ENCODE measurements around the gene GGNBP2. TPM values are rescaled to one million over a fixed set of nuclear protein-coding genes. Genes with fewer than 3 reads are reported as not detected.

Gene GGNBP2
- total RNA-seq, 2 donors from 2014 or later = 67.6 to 81.0 TPM

GRCh38 chr17:36510636-36511035 lies 34.1 kb upstream of the GGNBP2 start:
- Histone ChIP-seq H3K4me3 (no peak overlapping the region), H3K36me3 (no peaks in the 10 kb centered on the region), H3K27me3 (no peaks in the 10 kb centered on the region), H3K27ac (no peak overlapping the region), H3K4me1 (no peaks in the 10 kb centered on the region), H3K9ac (ENCODE audit: low read depth in 2 of 2, low read length in 2 of 2) (no peak overlapping the region), H3K9me3 (no peaks in the 10 kb centered on the region)
- TF ChIP-seq CTCF (IDR thresholded peaks at IDR 0.05) = no peak
- no peak for DNase-seq
- intact Hi-C loops (cut with DNase I) = no loop called here

GRCh38 chr17:36511216-36511615 lies 33.5 kb upstream of the GGNBP2 start:
- Histone ChIP-seq H3K27ac (no peak overlapping the region), H3K36me3 (no peaks in the 10 kb centered on the region), H3K27me3 (no peaks in the 10 kb centered on the region), H3K4me1 (no peaks in the 10 kb centered on the region), H3K4me3 (no peak overlapping the region), H3K9me3 (no peaks in the 10 kb centered on the region), H3K9ac (ENCODE audit: low read depth in 2 of 2, low read length in 2 of 2) (no peak overlapping the region)
- DNase-seq = no peak
- intact Hi-C loops (cut with DNase I) = no loop called here
- no peak for TF ChIP-seq CTCF (IDR thresholded peaks at IDR 0.05)

GRCh38 chr17:36512641-36513040 lies 32.1 kb upstream of the GGNBP2 start:
- intact Hi-C loops (cut with DNase I) = no loop called here
- no peak overlapping the region for H3K27ac ChIP-seq
- no peak for TF ChIP-seq CTCF (IDR thresholded peaks at IDR 0.05)
- H3K36me3 ChIP-seq = no peaks in the 10 kb centered on the region
- no peaks in the 10 kb centered on the region for H3K9me3 ChIP-seq
- no peak overlapping the region for H3K9ac ChIP-seq (ENCODE audit: low read depth in 2 of 2, low read length in 2 of 2)
- no peak overlapping the region for H3K4me3 ChIP-seq
- no peaks in the 10 kb centered on the region for H3K27me3 ChIP-seq
- no peak for DNase-seq
- no peaks in the 10 kb centered on the region for H3K4me1 ChIP-seq

- Histone ChIP-seq H3K9me3 (no peaks in the 10 kb centered on the region), H3K27me3 (no peaks in the 10 kb centered on the region), H3K27ac (no peak overlapping the region), H3K9ac (ENCODE audit: low read depth in 2 of 2, low read length in 2 of 2) (no peak overlapping the region), H3K4me1 (no peaks in the 10 kb centered on the region), H3K36me3 (no peaks in the 10 kb centered on the region), H3K4me3 (no peak overlapping the region)
- intact Hi-C loops (cut with DNase I) = no loop called here
- TF ChIP-seq CTCF (IDR thresholded peaks at IDR 0.05) = no peak
- no peak for DNase-seq
These were observed 29.9 kb upstream of the GGNBP2 start for GRCh38 chr17:36514856-36515255.

GRCh38 chr17:36515837-36516236 lies 28.9 kb upstream of the GGNBP2 start:
- no peak for TF ChIP-seq CTCF (IDR thresholded peaks at IDR 0.05)
- Histone ChIP-seq H3K27ac (no peak overlapping the region), H3K36me3 (no peaks in the 10 kb centered on the region), H3K4me3 (no peak overlapping the region), H3K27me3 (no peaks in the 10 kb centered on the region), H3K9ac (ENCODE audit: low read depth in 2 of 2, low read length in 2 of 2) (no peak overlapping the region), H3K9me3 (no peaks in the 10 kb centered on the region), H3K4me1 (no peaks in the 10 kb centered on the region)
- no peak for DNase-seq
- intact Hi-C loops (cut with DNase I) = no loop called here

- intact Hi-C loops (cut with DNase I) = no loop called here
- H3K4me3 ChIP-seq = no peak overlapping the region
- no peak for TF ChIP-seq CTCF (IDR thresholded peaks at IDR 0.05)
- H3K9ac ChIP-seq (ENCODE audit: low read depth in 2 of 2, low read length in 2 of 2) = no peak overlapping the region
- H3K9me3 ChIP-seq = no peaks in the 10 kb centered on the region
- no peaks in the 10 kb centered on the region for H3K27me3 ChIP-seq
- no peaks in the 10 kb centered on the region for H3K4me1 ChIP-seq
- no peak overlapping the region for H3K27ac ChIP-seq
- DNase-seq = no peak
- H3K36me3 ChIP-seq = no peaks in the 10 kb centered on the region
These were observed 21.6 kb upstream of the GGNBP2 start for GRCh38 chr17:36523113-36523512.

All from colonic mucosa (tissue), 4 donors.